ENCODE results near the gene NPHP1.
"Not testable (repeated sequence)": the region's sequence is repeated elsewhere in the genome, so short reads cannot be mapped to it uniquely, and the experiment has no call there.

NPHP1 gene

GRCh38 chr2:110204408-110205385 lies at the start of gene NPHP1:
Gene NPHP1 (minus strand): TSS chr2:110205013. CDS start chr2:110204968, 45 bp downstream.
- DNase-seq = peak; percentile 82

- not testable (repeated sequence) for DNase-seq
Observed at GRCh38 chr2:110248081-110248795, 43.4 kb upstream of the NPHP1 start.

- not testable (repeated sequence) for DNase-seq
Observed at GRCh38 chr2:110245488-110246435, 40.9 kb upstream of the NPHP1 start.

- not testable (repeated sequence) for DNase-seq
Observed at GRCh38 chr2:110243283-110243682, 38.5 kb upstream of the NPHP1 start.

- not testable (repeated sequence) for DNase-seq
Observed at GRCh38 chr2:110234514-110234913, 29.7 kb upstream of the NPHP1 start.

GRCh38 chr2:110229886-110230285 lies 25.1 kb upstream of the NPHP1 start:
- not testable (repeated sequence) for DNase-seq

GRCh38 chr2:110222626-110223025 lies 17.8 kb upstream of the NPHP1 start:
- not testable (repeated sequence) for DNase-seq

GRCh38 chr2:110221938-110222337 lies 17.1 kb upstream of the NPHP1 start:
- DNase-seq = no peak

- DNase-seq = no peak
Observed at GRCh38 chr2:110220190-110220564, 15.4 kb upstream of the NPHP1 start.

GRCh38 chr2:110219496-110220189 lies 14.8 kb upstream of the NPHP1 start:
- peak; percentile 68 for DNase-seq

- not testable (repeated sequence) for DNase-seq
Observed at GRCh38 chr2:110218889-110219288, 14.1 kb upstream of the NPHP1 start.

- no peak for DNase-seq
Observed at GRCh38 chr2:110216803-110217202, 12.0 kb upstream of the NPHP1 start.

GRCh38 chr2:110216199-110216598 lies 11.4 kb upstream of the NPHP1 start:
- DNase-seq = no peak

- DNase-seq = no peak
Observed at GRCh38 chr2:110215566-110216158, 10.8 kb upstream of the NPHP1 start.

GRCh38 chr2:110215091-110215490 lies 10.3 kb upstream of the NPHP1 start:
- no peak for DNase-seq

- DNase-seq = not testable (repeated sequence)
Observed at GRCh38 chr2:110213522-110213921, 8.7 kb upstream of the NPHP1 start.

GRCh38 chr2:110211938-110212858 lies 7.4 kb upstream of the NPHP1 start, which contains the start of gene MTLN:
Gene MTLN (minus strand): TSS chr2:110212547. CDS start chr2:110212525, 22 bp downstream.
- peak; percentile 69 for DNase-seq

- no peak for DNase-seq
Observed at GRCh38 chr2:110205660-110206455, 1.0 kb upstream of the NPHP1 start.

- DNase-seq = no peak
Observed at GRCh38 chr2:110198016-110198415, 6.8 kb downstream of the NPHP1 start.

All from fibroblast of skin of right quadriceps (primary cell).